ENCODE measurements around the gene MTHFSD. TPM values are rescaled to one million over a fixed set of nuclear protein-coding genes. Genes with fewer than 3 reads are reported as not detected.

Gene MTHFSD
- total and polyA plus RNA-seq, 4 donors: 9.4 to 28.5 (median 16.6) TPM

GRCh38 chr16:86490859-86491639 lies 64.0 kb downstream of the MTHFSD start:
- no peak for ATAC-seq (ENCODE audit: insufficient read depth, low FRiP score)

GRCh38 chr16:86485746-86486145 lies 69.3 kb downstream of the MTHFSD start:
- no peak overlapping the region for H3K4me3 ChIP-seq
- peaks cover 0 to 32% (median 8%) of the 10 kb centered on the region in 4 donors for H3K36me3 ChIP-seq (ENCODE audit: control insufficient read depth in 4 of 4, insufficient read depth in 4 of 4, low read length in 4 of 4)
- peaks cover 0 to 26% (median 7%) of the 10 kb centered on the region in 4 donors for H3K9me3 ChIP-seq (ENCODE audit: control insufficient read depth in 4 of 4, insufficient read depth in 3 of 4, low read length in 3 of 4)
- no peak for DNase-seq
- no peak overlapping the region for H3K27ac ChIP-seq (ENCODE audit: low read depth in 1 of 2, low read length in 1 of 2)
- peaks cover 0 to 1% (median 0%) of the 10 kb centered on the region in 5 donors for H3K4me1 ChIP-seq (ENCODE audit: control insufficient read depth in 5 of 5, insufficient read depth in 5 of 5, low read length in 5 of 5)
- peaks cover 0 to 47% (median 4%) of the 10 kb centered on the region in 3 donors for H3K27me3 ChIP-seq (ENCODE audit: control insufficient read depth in 3 of 3, insufficient read depth in 3 of 3, low read length in 2 of 3)
- 84 to 86% methylated on average over 3 of the region's 3 CpGs for WGBS, 2 donors
- ATAC-seq (ENCODE audit: insufficient read depth, low FRiP score): no peak
- no peak overlapping the region for H3K9ac ChIP-seq (ENCODE audit: insufficient read depth in 1 of 2, low read length in 2 of 2)
- no peak for TF ChIP-seq CTCF (IDR thresholded peaks at IDR 0.05; ENCODE audit: control extremely low read depth, extremely low read depth)

More at GRCh38 chr16:86490859-86491639, 64.0 kb downstream of the MTHFSD start:
- H3K36me3 ChIP-seq (ENCODE audit: control insufficient read depth in 4 of 4, insufficient read depth in 4 of 4, low read length in 4 of 4): peaks cover 0 to 21% (median 6%) of the 10 kb centered on the region in 4 donors
- 57 to 76% methylated on average over 13 of the region's 13 CpGs for WGBS, 2 donors
- peak overlapping the region in 1 of 2 donors; percentile 7 for H3K27ac ChIP-seq (ENCODE audit: low read depth in 1 of 2, low read length in 1 of 2)
- TF ChIP-seq CTCF (IDR thresholded peaks at IDR 0.05; ENCODE audit: control extremely low read depth, extremely low read depth): no peak
- peaks cover 4 to 81% (median 16%) of the 10 kb centered on the region in 3 donors for H3K27me3 ChIP-seq (ENCODE audit: control insufficient read depth in 3 of 3, insufficient read depth in 3 of 3, low read length in 2 of 3)
- H3K4me1 ChIP-seq (ENCODE audit: control insufficient read depth in 5 of 5, insufficient read depth in 5 of 5, low read length in 5 of 5): peaks cover 0 to 7% (median 0%) of the 10 kb centered on the region in 5 donors
- H3K9ac ChIP-seq (ENCODE audit: insufficient read depth in 1 of 2, low read length in 2 of 2): no peak overlapping the region
- H3K4me3 ChIP-seq: no peak overlapping the region
- DNase-seq: no peak
- H3K9me3 ChIP-seq (ENCODE audit: control insufficient read depth in 4 of 4, insufficient read depth in 3 of 4, low read length in 3 of 4): peaks cover 0 to 10% (median 0%) of the 10 kb centered on the region in 4 donors

DNA sequence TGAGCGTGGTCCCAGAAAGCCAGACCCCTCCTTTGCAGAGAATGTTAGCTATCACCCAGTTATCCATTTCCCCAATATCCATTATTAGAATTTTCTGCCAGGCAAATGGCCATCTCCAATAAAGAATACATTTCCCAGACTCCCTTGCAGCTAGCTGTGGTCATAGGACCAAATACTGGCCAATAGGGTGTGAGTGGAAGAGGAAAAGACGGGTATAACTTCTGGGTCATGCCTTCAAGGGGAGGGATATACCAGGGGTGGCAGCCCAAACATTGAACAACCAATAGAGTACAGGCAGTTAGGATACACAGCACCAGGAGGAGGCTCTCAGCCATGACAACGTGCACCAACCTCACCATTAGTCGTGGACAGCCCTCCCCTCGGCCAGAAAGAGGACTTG lies 70.8 kb downstream of the MTHFSD start:
- H3K4me1 ChIP-seq (ENCODE audit: control insufficient read depth in 5 of 5, insufficient read depth in 5 of 5, low read length in 5 of 5): peaks cover 0 to 5% (median 0%) of the 10 kb centered on the region in 5 donors
- H3K27me3 ChIP-seq (ENCODE audit: control insufficient read depth in 3 of 3, insufficient read depth in 3 of 3, low read length in 2 of 3): peaks cover 0 to 45% (median 4%) of the 10 kb centered on the region in 3 donors
- H3K9ac ChIP-seq (ENCODE audit: insufficient read depth in 1 of 2, low read length in 2 of 2): no peak overlapping the region
- no peak overlapping the region for H3K4me3 ChIP-seq
- no peak for DNase-seq
- peaks cover 0 to 21% (median 2%) of the 10 kb centered on the region in 4 donors for H3K36me3 ChIP-seq (ENCODE audit: control insufficient read depth in 4 of 4, insufficient read depth in 4 of 4, low read length in 4 of 4)
- no peak overlapping the region for H3K27ac ChIP-seq (ENCODE audit: low read depth in 1 of 2, low read length in 1 of 2)
- WGBS, 2 donors: 80 to 92% methylated on average over 5 of the region's 5 CpGs
- ATAC-seq (ENCODE audit: insufficient read depth, low FRiP score): no peak
- peaks cover 0 to 21% (median 7%) of the 10 kb centered on the region in 4 donors for H3K9me3 ChIP-seq (ENCODE audit: control insufficient read depth in 4 of 4, insufficient read depth in 3 of 4, low read length in 3 of 4)
- TF ChIP-seq CTCF (IDR thresholded peaks at IDR 0.05; ENCODE audit: control extremely low read depth, extremely low read depth): no peak
